GM23338 (cell line): Measurements from ENCODE around the gene PPP6R3. TPM values are rescaled to one million over a fixed set of nuclear protein-coding genes. Genes with fewer than 3 reads are reported as not detected.

Source experiments
- ATAC-seq: fragments of 200-7000 bp; cut with Tn5 transposase; 3 replicates; pipeline ENCODE4 v1.9.1; 2020
- DNase-seq: peaks from one replicate; pipeline ENCODE4 v3.0.0-alpha.2; 2015; ENCODE audit warnings: low spot score
- H2AFZ ChIP-seq: fragments of 200-600 bp; sonication (generic); 2 replicates; pipeline ENCODE4 v1.8.0; 2016; ENCODE audit warnings: antibody characterized with exemption, mild to moderate bottlenecking, moderate library complexity
- H3F3A ChIP-seq: fragments of 200-600 bp; sonication (generic); replicated peaks from 2 replicates; pipeline ENCODE4 v1.8.0; 2017; ENCODE audit warnings: antibody characterized with exemption, mixed run types, low read depth
- H3K27ac ChIP-seq: fragments of 200-600 bp; sonication (generic); 2 replicates; pipeline ENCODE4 v1.6.1; 2016; ENCODE audit warnings: low read depth
- H3K27me3 ChIP-seq: fragments of 200-600 bp; sonication (generic); 2 replicates; pipeline ENCODE4 v1.8.0; 2016; ENCODE audit warnings: mild to moderate bottlenecking, mixed run types, moderate library complexity; ENCODE audit not compliant: insufficient read depth
- H3K36me3 ChIP-seq: fragments of 200-600 bp; sonication (generic); 2 replicates; pipeline ENCODE4 v1.8.0; 2016; ENCODE audit warnings: mild to moderate bottlenecking; ENCODE audit not compliant: insufficient read depth
- H3K4me1 ChIP-seq: fragments of 200-600 bp; sonication (generic); 2 replicates; pipeline ENCODE4 v1.8.0; 2016; ENCODE audit warnings: mild to moderate bottlenecking, moderate library complexity; ENCODE audit not compliant: insufficient read depth
- H3K4me2 ChIP-seq: fragments of 200-600 bp; sonication (generic); 2 replicates; pipeline ENCODE4 v1.7.1; 2017; ENCODE audit warnings: mixed run types
- H3K4me3 ChIP-seq: fragments of 200-600 bp; sonication (generic); 2 replicates; pipeline ENCODE4 v1.6.1; 2016; ENCODE audit warnings: mixed run types
- H3K79me2 ChIP-seq: fragments of 200-600 bp; sonication (generic); replicated peaks from 2 replicates; pipeline ENCODE4 v1.8.0; 2017; ENCODE audit warnings: mild to moderate bottlenecking; ENCODE audit not compliant: insufficient read depth
- H3K9me2 ChIP-seq: fragments of 200-600 bp; sonication (generic); 2 replicates; pipeline ENCODE4 v1.8.0; 2017; ENCODE audit not compliant: insufficient read depth
- H4K20me1 ChIP-seq: fragments of 200-600 bp; sonication (generic); replicated peaks from 2 replicates; pipeline ENCODE4 v1.8.0; 2017; ENCODE audit warnings: mild to moderate bottlenecking; ENCODE audit not compliant: insufficient read depth
- H3K27ac Mint-ChIP-seq: 2 replicates; pipeline ENCODE4 v1.8.0; 2020; ENCODE audit warnings: inconsistent platforms, mild to moderate bottlenecking, moderate library complexity, mixed read lengths
- H3K27me3 Mint-ChIP-seq: 3 replicates; pipeline ENCODE4 v1.8.0; 2022; ENCODE audit warnings: low read depth, mild to moderate bottlenecking, moderate library complexity, mixed read lengths, inconsistent platforms; ENCODE audit not compliant: insufficient read depth, poor library complexity
- H3K36me3 Mint-ChIP-seq: 3 replicates; pipeline ENCODE4 v1.8.0; 2021; ENCODE audit warnings: low read depth, mild to moderate bottlenecking, inconsistent platforms, moderate library complexity, mixed read lengths
- H3K4me1 Mint-ChIP-seq: 3 replicates; pipeline ENCODE4 v1.8.0; 2020; ENCODE audit warnings: mild to moderate bottlenecking, inconsistent platforms, mixed read lengths
- H3K4me3 Mint-ChIP-seq: 3 replicates; pipeline ENCODE4 v1.8.0; 2021; ENCODE audit warnings: moderate library complexity, mild to moderate bottlenecking, inconsistent platforms, mixed read lengths
- H3K9me3 Mint-ChIP-seq: 3 replicates; pipeline ENCODE4 v1.8.0; 2020; ENCODE audit warnings: moderate library complexity, mild to moderate bottlenecking, inconsistent platforms, mixed read lengths
- CREB1 ChIP-seq: fragments of 250-450 bp; sonication (Bioruptor Pico); IDR thresholded peaks from 2 replicates; pipeline ENCODE4 v1.5.0; 2020; ENCODE audit warnings: low read depth, mild to moderate bottlenecking, moderate library complexity
- CTCF ChIP-seq, 2 experiments: fragments of 200-600 bp in 1 of 2; sonication (generic) in 1 of 2; conservative IDR thresholded peaks; 2 replicates each; pipeline versions ENCODE4 v1.5.1 to v1.6.1; 2016 to 2017; ENCODE audit warnings: antibody characterized with exemption in 2 of 2, low read depth in 2 of 2, mild to moderate bottlenecking in 2 of 2, moderate library complexity in 1 of 2
- ETS1 ChIP-seq: IDR thresholded peaks from 2 replicates; pipeline ENCODE4 v1.6.1; 2016; ENCODE audit warnings: antibody characterized with exemption
- EZH2 ChIP-seq: fragments of 200-600 bp; sonication (generic); IDR thresholded peaks from one replicate; pipeline ENCODE4 v1.8.0; 2017; ENCODE audit warnings: antibody characterized with exemption, mild to moderate bottlenecking, low read depth; ENCODE audit not compliant: unreplicated experiment
- EZH2phosphoT487 ChIP-seq: fragments of 200-600 bp; sonication (generic); IDR thresholded peaks from one replicate; pipeline ENCODE4 v1.8.1; 2018; ENCODE audit warnings: antibody characterized with exemption; ENCODE audit not compliant: unreplicated experiment
- JUNB ChIP-seq: IDR thresholded peaks from one replicate; pipeline ENCODE4 v1.6.1; 2016; ENCODE audit warnings: antibody characterized with exemption; ENCODE audit not compliant: unreplicated experiment
- NANOG ChIP-seq: IDR thresholded peaks from 2 replicates; pipeline ENCODE4 v1.6.1; 2016; ENCODE audit warnings: antibody characterized with exemption, borderline replicate concordance
- POLR2AphosphoS5 ChIP-seq: IDR thresholded peaks from 2 replicates; pipeline ENCODE4 v1.6.1; 2016; ENCODE audit warnings: antibody characterized with exemption, low read depth
- REST ChIP-seq: IDR thresholded peaks from one replicate; pipeline ENCODE4 v1.6.1; 2018; ENCODE audit warnings: antibody characterized with exemption; ENCODE audit not compliant: unreplicated experiment
- STAT1 ChIP-seq: IDR thresholded peaks from one replicate; pipeline ENCODE4 v1.6.1; 2016; ENCODE audit warnings: antibody characterized with exemption; ENCODE audit not compliant: unreplicated experiment
- ZNF114 ChIP-seq: fragments of 250-450 bp; sonication (Bioruptor Pico); IDR thresholded peaks from 2 replicates; pipeline ENCODE4 v1.5.0; 2020; ENCODE audit warnings: mild to moderate bottlenecking, moderate library complexity
- ZNF331 ChIP-seq: fragments of 250-450 bp; sonication (Bioruptor Pico); IDR thresholded peaks from 2 replicates; pipeline ENCODE4 v1.5.0; 2020; ENCODE audit warnings: low read depth, mild to moderate bottlenecking, moderate library complexity
- ZNF462 ChIP-seq: fragments of 250-450 bp; sonication (Bioruptor Pico); IDR thresholded peaks from 2 replicates; pipeline ENCODE4 v1.5.0; 2020; ENCODE audit warnings: mild to moderate bottlenecking, moderate library complexity
- polyA plus RNA-seq: library from polyadenylated mRNA; unstranded; fragments of >200 nt; fragmentation: Nextera tagmentation; extraction: Ambion mirVana; gene quantifications from 2 replicates; pipeline ENCODE4 v1.2.1, GENCODE V29; 2016
- total RNA-seq: library from RNA; depleted of rRNA; stranded (reverse); fragments of >200 nt; shearing (Covaris generic); gene quantifications from 2 replicates; pipeline ENCODE4 v1.2.3, GENCODE V29; 2014

Gene PPP6R3
- total and polyA plus RNA-seq, 2 experiments from 2014 or later, result 170 to 268 TPM

GRCh38 chr11:68418648-68419047 is 41.9 kb upstream of the PPP6R3 start:
- Mint-ChIP-seq H3K27ac (peak overlapping the region; percentile 65; the same call in 1 of the 2 replicates), H3K9me3 (no peaks in the 10 kb centered on the region), H3K36me3 (peaks cover 43% of the 10 kb centered on the region), H3K4me3 (no peak overlapping the region), H3K4me1 (no peaks in the 10 kb centered on the region), H3K27me3 (peaks cover 4% of the 10 kb centered on the region)
- no peaks in the 10 kb centered on the region for H3K79me2 ChIP-seq
- H4K20me1 ChIP-seq, result no peaks in the 10 kb centered on the region; the same call in 1 of the 2 replicates
- no peaks in the 10 kb centered on the region for H3K4me1 ChIP-seq
- no peak overlapping the region for H3K4me2 ChIP-seq
- H3K4me3 ChIP-seq, result no peak overlapping the region
- no peak overlapping the region for H3K27ac ChIP-seq
- no peaks in the 10 kb centered on the region for H3K27me3 ChIP-seq
- no peaks in the 10 kb centered on the region for H3K9me2 ChIP-seq
- ATAC-seq (no peak), DNase-seq (no peak)
- TF ChIP-seq CTCF (conservative IDR thresholded peaks at IDR 0.05; ENCODE audit: low read depth in 2 of 2) (no peak), EZH2phosphoT487 (no peak), JUNB (no peak), ZNF114 (CRISPR knock-in tag) (no peak), CREB1 (CRISPR knock-in tag) (no peak), STAT1 (no peak), NANOG (no peak), EZH2 (no peak), POLR2AphosphoS5 (no peak), ZNF462 (no peak), REST (no peak), ETS1 (no peak), ZNF331 (no peak)
- no peak overlapping the region for H2AFZ ChIP-seq
- H3F3A ChIP-seq, result 0 out of 2 replicates have a peak, but pooled peaks cover 3% of the 10 kb centered on the region
- no peaks in the 10 kb centered on the region for H3K36me3 ChIP-seq
